Bronchial smooth muscle cell (primary cell): ENCODE results near the gene RWDD3. TPM values are rescaled to one million over a fixed set of nuclear protein-coding genes. Genes with fewer than 3 reads are reported as not detected.

Source experiments
- total RNA-seq: library from RNA; depleted of rRNA; stranded (reverse); fragments of >200 nt; gene quantifications from 2 replicates; pipeline ENCODE4 v1.2.1, GENCODE V29; 2014

The RWDD3 gene, protein sequence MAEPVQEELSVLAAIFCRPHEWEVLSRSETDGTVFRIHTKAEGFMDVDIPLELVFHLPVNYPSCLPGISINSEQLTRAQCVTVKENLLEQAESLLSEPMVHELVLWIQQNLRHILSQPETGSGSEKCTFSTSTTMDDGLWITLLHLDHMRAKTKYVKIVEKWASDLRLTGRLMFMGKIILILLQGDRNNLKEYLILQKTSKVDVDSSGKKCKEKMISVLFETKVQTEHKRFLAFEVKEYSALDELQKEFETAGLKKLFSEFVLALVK
- total RNA-seq, result 13.0 and 17.0 TPM in 2 replicates

DNA sequence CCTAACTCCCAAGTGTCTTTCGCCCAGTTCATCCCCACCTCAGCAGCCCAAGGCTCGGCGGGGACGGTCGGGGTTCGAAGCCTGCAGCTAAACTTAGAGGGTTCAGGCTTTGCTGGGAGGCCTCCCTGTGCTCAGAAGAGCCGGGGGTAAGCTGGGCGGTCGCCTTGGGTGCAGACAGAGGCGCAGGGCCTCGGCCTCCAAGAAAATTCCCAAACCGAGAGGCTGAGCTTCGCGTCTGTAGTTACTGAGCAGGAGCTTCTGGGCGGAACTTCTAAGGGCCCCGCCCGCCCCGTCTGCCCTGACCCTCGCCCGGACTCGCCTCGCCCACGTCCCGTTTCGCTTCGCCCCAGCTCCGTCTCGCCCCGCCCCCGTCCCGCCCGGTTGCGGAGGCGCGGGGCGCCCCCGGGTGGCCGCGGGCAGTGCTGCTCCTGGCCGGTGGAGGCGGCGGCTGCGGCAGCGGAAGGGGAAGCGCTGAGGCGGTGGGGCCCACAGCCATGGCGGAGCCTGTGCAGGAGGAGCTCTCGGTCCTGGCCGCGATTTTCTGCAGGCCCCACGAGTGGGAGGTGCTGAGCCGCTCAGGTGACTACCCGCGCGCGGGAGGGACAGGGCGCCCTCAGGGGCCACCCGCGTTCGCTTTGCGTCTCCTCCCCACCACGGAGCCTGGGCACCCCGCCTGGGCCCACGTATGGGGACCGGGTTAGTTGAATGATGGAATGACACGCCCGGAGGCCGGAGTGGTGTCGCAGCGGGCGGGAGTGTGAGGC, at the start of gene RWDD3:
Gene RWDD3, plus strand, starts transcription at position 474 of the 764 bp plus-strand sequence. Its CDS starts 21 bp downstream, at position 495.

Other genes starting within 250 kb of the RWDD3 start
- gene ALG14, start 161.3 kb upstream of the RWDD3 start, total RNA-seq, result 2.0 and 3.8 TPM in 2 replicates
- gene TLCD4, start 116.9 kb upstream of the RWDD3 start, total RNA-seq, result under 0.01 and 0.16 TPM in 2 replicates